Measurements from ENCODE around the gene SCYGR3. TPM values are rescaled to one million over a fixed set of nuclear protein-coding genes. Genes with fewer than 3 reads are reported as not detected.

The SCYGR3 gene
- total and polyA plus RNA-seq, 2 experiments from 2014 or later, result not detected

- Mint-ChIP-seq H3K4me1 (no peaks in the 10 kb centered on the region), H3K27me3 (ENCODE audit: insufficient read depth, low read depth, poor library complexity) (peaks cover 4% of the 10 kb centered on the region), H3K36me3 (ENCODE audit: low read depth) (no peaks in the 10 kb centered on the region), H3K9me3 (no peaks in the 10 kb centered on the region), H3K27ac (no peak overlapping the region), H3K4me3 (no peak overlapping the region)
- H4K20me1 ChIP-seq (replicated peaks; ENCODE audit: insufficient read depth), result no peaks in the 10 kb centered on the region
- H3F3A ChIP-seq (replicated peaks; ENCODE audit: low read depth), result no peaks in the 10 kb centered on the region
- no peaks in the 10 kb centered on the region for H3K9me2 ChIP-seq (ENCODE audit: insufficient read depth)
- no peak overlapping the region for H3K27ac ChIP-seq (ENCODE audit: low read depth)
- H3K4me2 ChIP-seq, result no peak overlapping the region
- no peaks in the 10 kb centered on the region for H3K36me3 ChIP-seq (ENCODE audit: insufficient read depth)
- TF ChIP-seq JUNB (IDR thresholded peaks at IDR 0.05; ENCODE audit: unreplicated experiment), result no peak
- no peak for TF ChIP-seq ZNF462 (CRISPR knock-in tag; IDR thresholded peaks at IDR 0.05)
- TF ChIP-seq NANOG (IDR thresholded peaks at IDR 0.05; ENCODE audit: borderline replicate concordance), result no peak
- no peak for TF ChIP-seq EZH2 (IDR thresholded peaks at IDR 0.05; ENCODE audit: low read depth, unreplicated experiment)
- no peak for TF ChIP-seq EZH2phosphoT487 (IDR thresholded peaks at IDR 0.05; ENCODE audit: unreplicated experiment)
- no peak for TF ChIP-seq CREB1 (CRISPR knock-in tag; IDR thresholded peaks at IDR 0.05; ENCODE audit: low read depth)
- TF ChIP-seq ZNF331 (CRISPR knock-in tag; IDR thresholded peaks at IDR 0.05; ENCODE audit: low read depth), result no peak
- no peak for TF ChIP-seq ETS1 (IDR thresholded peaks at IDR 0.05)
- TF ChIP-seq STAT1 (IDR thresholded peaks at IDR 0.05; ENCODE audit: unreplicated experiment), result no peak
- TF ChIP-seq POLR2AphosphoS5 (IDR thresholded peaks at IDR 0.05; ENCODE audit: low read depth), result no peak
- TF ChIP-seq ZNF114 (CRISPR knock-in tag; IDR thresholded peaks at IDR 0.05), result no peak
- no peak for TF ChIP-seq REST (IDR thresholded peaks at IDR 0.05; ENCODE audit: unreplicated experiment)
- no peaks in the 10 kb centered on the region for H3K79me2 ChIP-seq (replicated peaks; ENCODE audit: insufficient read depth)
- H3K4me1 ChIP-seq (ENCODE audit: insufficient read depth), result no peaks in the 10 kb centered on the region
- ATAC-seq (no peak), DNase-seq (ENCODE audit: low spot score) (no peak)
- H3K27me3 ChIP-seq (ENCODE audit: insufficient read depth), result no peaks in the 10 kb centered on the region
- no peak overlapping the region for H3K4me3 ChIP-seq
- H2AFZ ChIP-seq, result no peak overlapping the region
Measured at GRCh38 chr2:227632827-227633226, 18.2 kb upstream of the SCYGR3 start.

All from GM23338 (cell line).